ENCODE results near the gene A2ML1.
A peak's percentile ranks its signal among the peaks of the same experiment; 100 is the strongest.

The A2ML1 gene

GRCh38 chr12:8911606-8912268 lies 89.3 kb downstream of the A2ML1 start:
- TF ChIP-seq CTCF (IDR thresholded peaks at IDR 0.05) = no peak
- no peak for DNase-seq (ENCODE audit: low spot score)
- H3K27ac ChIP-seq = no peak overlapping the region
- no peak overlapping the region for H3K4me3 ChIP-seq

- Histone ChIP-seq H3K4me3 (peak overlapping the region; percentile 79), H3K27ac (peak overlapping the region in 1 of 2 donors; percentile 95)
- no peak for TF ChIP-seq CTCF (IDR thresholded peaks at IDR 0.05)
- no peak for DNase-seq (ENCODE audit: low spot score)
These were observed 90.5 kb downstream of the A2ML1 start for GRCh38 chr12:8912914-8913313.

- no peak for TF ChIP-seq CTCF (IDR thresholded peaks at IDR 0.05)
- Histone ChIP-seq H3K27ac (peak overlapping the region; percentile 86 to 95), H3K4me3 (peak overlapping the region; percentile 79)
- DNase-seq (ENCODE audit: low spot score) = no peak
These were observed 91.2 kb downstream of the A2ML1 start for GRCh38 chr12:8913702-8914032.

- DNase-seq (ENCODE audit: low spot score) = peak; percentile 87
- peak within 1 kb of the TSS; percentile 79 for H3K4me3 ChIP-seq
- peak within 1 kb of the TSS; percentile 86 to 95 for H3K27ac ChIP-seq
These were observed 91.8 kb downstream of the A2ML1 start, which contains the start of gene PHC1 for GRCh38 chr12:8914033-8914715. TSS of gene PHC1 (plus strand) at chr12:8914509. CDS start at chr12:8917678, 3,169 bp downstream.

- H3K4me3 ChIP-seq = peak overlapping the region; percentile 79
- peak overlapping the region; percentile 45 to 95 for H3K27ac ChIP-seq
- TF ChIP-seq CTCF (IDR thresholded peaks at IDR 0.05) = no peak
- peak; percentile 73 for DNase-seq (ENCODE audit: low spot score)
These were observed 92.5 kb downstream of the A2ML1 start for GRCh38 chr12:8914716-8915526.

- Histone ChIP-seq H3K4me3 (no peak overlapping the region), H3K27ac (no peak overlapping the region)
- no peak for DNase-seq (ENCODE audit: low spot score)
- no peak for TF ChIP-seq CTCF (IDR thresholded peaks at IDR 0.05)
These were observed 93.7 kb downstream of the A2ML1 start for GRCh38 chr12:8916154-8916553.

DNA sequence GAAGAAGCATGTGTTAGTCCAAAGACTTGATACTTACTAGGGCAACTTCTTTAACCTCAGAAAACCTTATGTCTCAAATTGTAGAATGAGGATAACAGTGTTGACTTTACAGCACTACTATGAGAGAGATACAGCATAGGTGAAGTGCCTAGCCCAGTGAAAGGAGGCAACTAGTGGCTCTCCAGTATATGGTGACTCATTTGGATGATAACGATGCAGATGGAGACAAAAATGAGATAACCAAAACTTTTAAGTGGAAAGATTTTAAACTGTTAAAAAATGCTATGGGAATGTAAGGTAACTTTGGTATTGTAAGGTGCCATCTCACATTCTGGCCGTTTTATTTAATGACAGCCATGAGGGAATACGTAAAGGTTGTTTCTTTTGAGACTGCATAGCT lies 94.6 kb downstream of the A2ML1 start:
- DNase-seq (ENCODE audit: low spot score) = no peak
- TF ChIP-seq CTCF (IDR thresholded peaks at IDR 0.05) = no peak
- no peak overlapping the region for H3K4me3 ChIP-seq

More for the DNA sequence above, 94.6 kb downstream of the A2ML1 start:
- H3K27ac ChIP-seq = no peak overlapping the region
